DMS53 treated with DMSO at 0.1 percent for 48 hours (cell line): ENCODE data around the gene CDKAL1.

Source experiments
- DNase-seq: peaks from one replicate; lab custom pipeline; 2025; ENCODE audit not compliant: unreplicated experiment; lab: John Stamatoyannopoulos, UW

Gene CDKAL1

GRCh38 chr6:20870021-20870420, 335.8 kb downstream of the CDKAL1 start:
- no peak for DNase-seq

GRCh38 chr6:20870493-20870892, 336.2 kb downstream of the CDKAL1 start:
- DNase-seq: no peak

GRCh38 chr6:20873425-20874190, 339.4 kb downstream of the CDKAL1 start:
- no peak for DNase-seq

- peak; percentile 27 for DNase-seq
These were observed 341.2 kb downstream of the CDKAL1 start for GRCh38 chr6:20875369-20875963.

GRCh38 chr6:20876036-20876435, 341.8 kb downstream of the CDKAL1 start:
- DNase-seq: no peak

- no peak for DNase-seq
These were observed 342.3 kb downstream of the CDKAL1 start for GRCh38 chr6:20876561-20876960.

- DNase-seq: peak; percentile 86
These were observed 343.0 kb downstream of the CDKAL1 start for GRCh38 chr6:20877008-20877937.

- no peak for DNase-seq
These were observed 344.9 kb downstream of the CDKAL1 start for GRCh38 chr6:20879121-20879520.

- no peak for DNase-seq
These were observed 345.3 kb downstream of the CDKAL1 start for GRCh38 chr6:20879526-20879925.

GRCh38 chr6:20881365-20881764, 347.1 kb downstream of the CDKAL1 start:
- no peak for DNase-seq

GRCh38 chr6:20882014-20882413, 347.8 kb downstream of the CDKAL1 start:
- no peak for DNase-seq

GRCh38 chr6:20885076-20885475, 350.8 kb downstream of the CDKAL1 start:
- no peak for DNase-seq

GRCh38 chr6:20891161-20891560, 356.9 kb downstream of the CDKAL1 start:
- no peak for DNase-seq

- no peak for DNase-seq
These were observed 358.1 kb downstream of the CDKAL1 start for GRCh38 chr6:20892365-20892764.

GRCh38 chr6:20893412-20893811, 359.2 kb downstream of the CDKAL1 start:
- DNase-seq: no peak

- DNase-seq: no peak
These were observed 366.3 kb downstream of the CDKAL1 start for GRCh38 chr6:20900389-20901160.

- no peak for DNase-seq
These were observed 371.1 kb downstream of the CDKAL1 start for GRCh38 chr6:20905377-20905776.

- no peak for DNase-seq
These were observed 372.7 kb downstream of the CDKAL1 start for GRCh38 chr6:20906945-20907344.

GRCh38 chr6:20907486-20908071, 373.3 kb downstream of the CDKAL1 start:
- DNase-seq: no peak

- no peak for DNase-seq
These were observed 375.4 kb downstream of the CDKAL1 start for GRCh38 chr6:20909621-20910020.

GRCh38 chr6:20911712-20912111, 377.5 kb downstream of the CDKAL1 start:
- DNase-seq: no peak
